Gastroesophageal sphincter (tissue), 4 donors: Measurements from ENCODE around the gene IKZF4. TPM values are rescaled to one million over a fixed set of nuclear protein-coding genes. Genes with fewer than 3 reads are reported as not detected.

ENCODE experiments used
- ATAC-seq: fragments of 150-250 bp; one replicate; pipeline ENCODE4 v1.9.1; 2016; ENCODE audit warnings: mild to moderate bottlenecking, moderate library complexity
- H3K27ac ChIP-seq, 4 donors: fragments of 200-600 bp; sonication (generic) in 3 of 4; 1 replicate in 3 of 4; 2 replicates in 1 of 4; pipeline ENCODE4 v1.5.1; 2016 to 2019
- H3K27me3 ChIP-seq: fragments of 200-600 bp; sonication (generic); one replicate; pipeline ENCODE4 v1.5.1; 2019
- H3K36me3 ChIP-seq, 2 donors: fragments of 200-600 bp; sonication (generic); one replicate each; pipeline ENCODE4 v1.5.1; 2019; ENCODE audit warnings: control low read depth in 1 of 2
- H3K4me1 ChIP-seq, 3 donors: fragments of 200-600 bp; sonication (generic); 1 replicate in 2 of 3; 2 replicates in 1 of 3; pipeline ENCODE4 v1.5.1; 2016 to 2019; ENCODE audit warnings: control low read depth in 2 of 3
- H3K4me3 ChIP-seq, 2 donors: fragments of 200-600 bp; sonication (generic); one replicate each; pipeline ENCODE4 v1.5.1; 2019; ENCODE audit warnings: mild to moderate bottlenecking in 1 of 2, moderate library complexity in 1 of 2
- H3K9me3 ChIP-seq, 3 donors: fragments of 200-600 bp; sonication (generic); one replicate each; pipeline ENCODE4 v1.5.1; 2017 to 2019; ENCODE audit warnings: control low read depth in 2 of 3
- EP300 ChIP-seq: sonication (generic); formaldehyde crosslinking; IDR thresholded peaks from one replicate; pipeline ENCODE4 v1.6.1; 2017; ENCODE audit warnings: antibody characterized with exemption, mild to moderate bottlenecking
- POLR2A ChIP-seq, 2 donors: fragments of 450-650 bp; IDR thresholded peaks; one replicate each; pipeline ENCODE4 v1.6.1; 2017; ENCODE audit warnings: antibody characterized with exemption in 2 of 2, mild to moderate bottlenecking in 2 of 2, moderate library complexity in 1 of 2
- POLR2AphosphoS5 ChIP-seq: sonication (generic); formaldehyde crosslinking; IDR thresholded peaks from one replicate; pipeline ENCODE4 v1.6.1; 2017; ENCODE audit warnings: antibody characterized with exemption
- WGBS, 2 donors: methylation state at CpG; one replicate each; pipeline ENCODE4 v1.1.5; 2018; ENCODE audit warnings: low coverage in 1 of 2; 5-methylcytosine and 5-hydroxymethylcytosine counted together
- total RNA-seq, 4 donors: library from RNA; depleted of rRNA; stranded (reverse); fragments of >200 nt; gene quantifications; one replicate each; pipeline ENCODE4 v1.1.0, GENCODE V29; 2016
- TF ChIP-seq, protein P1 (sequence below), 4 experiments: fragments of 200-600 bp in 2 of 4; fragments of 450-650 bp in 2 of 4; sonication (generic) in 1 of 4; IDR thresholded peaks; one replicate each; pipeline ENCODE4 v1.5.1; 2017 to 2019; ENCODE audit warnings: antibody characterized with exemption in 4 of 4, mild to moderate bottlenecking in 2 of 4, moderate library complexity in 2 of 4

IKZF4 gene
- total RNA-seq, 4 donors from 2014 or later = 5.1 to 7.3 (median 6.5) TPM

- Histone ChIP-seq H3K4me1 (peaks cover 0 to 23% (median 0%) of the 10 kb centered on the region in 3 donors), H3K9me3 (no peaks in the 10 kb centered on the region), H3K36me3 (peaks cover 0 to 55% of the 10 kb centered on the region in 2 donors), H3K4me3 (no peak overlapping the region), H3K27ac (no peak overlapping the region), H3K27me3 (no peaks in the 10 kb centered on the region)
- WGBS, 2 donors = no CpG with 5 or more reads among the region's 10 CpGs
- TF ChIP-seq, protein P1, sequence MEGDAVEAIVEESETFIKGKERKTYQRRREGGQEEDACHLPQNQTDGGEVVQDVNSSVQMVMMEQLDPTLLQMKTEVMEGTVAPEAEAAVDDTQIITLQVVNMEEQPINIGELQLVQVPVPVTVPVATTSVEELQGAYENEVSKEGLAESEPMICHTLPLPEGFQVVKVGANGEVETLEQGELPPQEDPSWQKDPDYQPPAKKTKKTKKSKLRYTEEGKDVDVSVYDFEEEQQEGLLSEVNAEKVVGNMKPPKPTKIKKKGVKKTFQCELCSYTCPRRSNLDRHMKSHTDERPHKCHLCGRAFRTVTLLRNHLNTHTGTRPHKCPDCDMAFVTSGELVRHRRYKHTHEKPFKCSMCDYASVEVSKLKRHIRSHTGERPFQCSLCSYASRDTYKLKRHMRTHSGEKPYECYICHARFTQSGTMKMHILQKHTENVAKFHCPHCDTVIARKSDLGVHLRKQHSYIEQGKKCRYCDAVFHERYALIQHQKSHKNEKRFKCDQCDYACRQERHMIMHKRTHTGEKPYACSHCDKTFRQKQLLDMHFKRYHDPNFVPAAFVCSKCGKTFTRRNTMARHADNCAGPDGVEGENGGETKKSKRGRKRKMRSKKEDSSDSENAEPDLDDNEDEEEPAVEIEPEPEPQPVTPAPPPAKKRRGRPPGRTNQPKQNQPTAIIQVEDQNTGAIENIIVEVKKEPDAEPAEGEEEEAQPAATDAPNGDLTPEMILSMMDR (IDR thresholded peaks at IDR 0.05) = no peak
- TF ChIP-seq POLR2A (IDR thresholded peaks at IDR 0.05) = no peak
- TF ChIP-seq POLR2AphosphoS5 = no peak
- no peak for TF ChIP-seq EP300
- no peak for ATAC-seq
Measured at GRCh38 chr12:56004211-56004610, 16.6 kb upstream of the IKZF4 start.

DNA sequence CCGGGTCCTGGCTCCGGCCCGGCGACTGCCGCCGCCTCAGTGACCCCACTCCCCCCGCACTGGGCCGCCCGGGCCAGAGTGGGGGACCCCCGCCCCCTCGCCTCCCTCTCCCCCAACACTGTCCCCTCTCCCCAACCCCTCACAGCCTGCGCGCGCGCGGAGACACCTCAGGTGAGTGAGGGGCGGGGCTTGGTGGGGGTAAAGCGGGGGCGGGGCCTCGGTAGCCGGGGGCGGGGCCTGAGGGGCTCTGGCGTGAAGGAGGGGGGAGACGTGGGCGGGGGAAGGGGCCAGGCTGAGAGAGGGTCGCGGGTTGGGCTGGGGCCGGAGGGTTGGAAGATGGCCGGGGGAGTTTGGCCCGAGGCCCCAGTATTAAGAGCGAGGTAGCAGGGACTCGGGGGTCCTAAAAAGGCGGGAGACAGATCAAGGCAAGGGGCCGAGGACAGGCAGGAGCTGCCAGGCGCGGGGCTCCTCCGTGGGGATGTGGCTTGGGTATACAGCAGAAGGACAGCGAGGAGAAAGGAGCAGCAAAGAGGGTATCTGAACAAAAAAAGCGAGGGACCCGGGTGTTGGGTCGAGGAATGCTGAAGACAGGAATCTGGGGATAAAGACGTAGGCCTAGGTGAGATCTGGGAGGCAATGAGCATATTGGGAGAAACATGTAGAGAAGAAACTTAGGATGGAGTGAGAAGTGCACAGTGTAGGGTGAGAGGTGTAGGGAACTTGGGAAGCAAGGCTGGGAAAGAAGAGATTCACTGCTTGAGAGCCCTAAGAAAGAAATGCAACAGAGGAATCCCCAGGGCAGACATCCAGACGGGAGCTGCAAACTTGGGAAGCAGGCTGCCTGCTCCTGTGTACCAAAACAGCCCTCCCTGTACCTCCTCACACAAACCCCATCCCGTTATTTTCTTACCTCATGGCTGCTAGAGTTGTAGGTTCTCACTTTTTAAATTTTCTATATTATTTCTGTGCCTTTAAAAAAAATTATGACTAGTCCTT lies 13.0 kb upstream of the IKZF4 start:
- Histone ChIP-seq H3K4me3 (peak overlapping the region; percentile 79 to 84), H3K27me3 (no peaks in the 10 kb centered on the region), H3K9me3 (no peaks in the 10 kb centered on the region), H3K36me3 (peaks cover 0 to 37% of the 10 kb centered on the region in 2 donors), H3K27ac (peak overlapping the region; percentile 78 to 97 (median 96)), H3K4me1 (peaks cover 0 to 23% (median 0%) of the 10 kb centered on the region in 3 donors)
- peak; percentile 77 for ATAC-seq
- WGBS, 2 donors = 0 to 1% methylated on average over 13 to 19 of the region's 44 CpGs
- TF ChIP-seq POLR2AphosphoS5 = no peak
- TF ChIP-seq, protein P1 (IDR thresholded peaks at IDR 0.05) = no peak
- TF ChIP-seq EP300 = no peak
- TF ChIP-seq POLR2A (IDR thresholded peaks at IDR 0.05) = no peak

GRCh38 chr12:56010111-56010570 lies 10.7 kb upstream of the IKZF4 start:
- H3K4me1 ChIP-seq = peaks cover 0 to 23% (median 0%) of the 10 kb centered on the region in 3 donors
- H3K36me3 ChIP-seq = peaks cover 0 to 24% of the 10 kb centered on the region in 2 donors
- no peaks in the 10 kb centered on the region for H3K27me3 ChIP-seq
- WGBS, 2 donors = 67 to 74% methylated on average over 1 to 2 of the region's 2 CpGs
- ATAC-seq = no peak
- TF ChIP-seq EP300 (no peak), POLR2A (IDR thresholded peaks at IDR 0.05) (no peak), POLR2AphosphoS5 (no peak)
- TF ChIP-seq, protein P1 (IDR thresholded peaks at IDR 0.05) = no peak
- no peaks in the 10 kb centered on the region for H3K9me3 ChIP-seq
- H3K4me3 ChIP-seq = no peak overlapping the region
- no peak overlapping the region for H3K27ac ChIP-seq

- ATAC-seq = no peak
- Histone ChIP-seq H3K27me3 (no peaks in the 10 kb centered on the region), H3K9me3 (no peaks in the 10 kb centered on the region), H3K36me3 (peaks cover 0 to 24% of the 10 kb centered on the region in 2 donors), H3K4me3 (no peak overlapping the region), H3K27ac (no peak overlapping the region), H3K4me1 (peaks cover 0 to 18% (median 0%) of the 10 kb centered on the region in 3 donors)
- 92 to 100% methylated on average over 2 of the region's 2 CpGs for WGBS, 2 donors
- TF ChIP-seq POLR2AphosphoS5 (no peak), EP300 (no peak), POLR2A (IDR thresholded peaks at IDR 0.05) (no peak)
- TF ChIP-seq, protein P1 (IDR thresholded peaks at IDR 0.05) = no peak
Measured at GRCh38 chr12:56011509-56012090, 9.2 kb upstream of the IKZF4 start.
